Cardiac fibroblast (primary cell): ENCODE data around the gene NMNAT3.
A peak's percentile ranks its signal among the peaks of the same experiment; 100 is the strongest.

Source experiments
- DNase-seq, 2 donors: peaks; one replicate each; pipeline versions ENCODE4 v3.0.0 to v3.0.0-alpha.2; 2010; ENCODE audit warnings: low read depth in 2 of 2
- H3K4me3 ChIP-seq, 2 donors: replicated peaks in 1 of 2; 1 replicate in 1 of 2; 2 replicates in 1 of 2; pipeline ENCODE4 v1.5.1; 2011; ENCODE audit warnings: low read depth in 2 of 2, low read length in 2 of 2, mild to moderate bottlenecking in 2 of 2, moderate library complexity in 1 of 2
- CTCF ChIP-seq: IDR thresholded peaks from one replicate; pipeline ENCODE4 v1.5.1; 2011; ENCODE audit warnings: low read depth, mild to moderate bottlenecking, low read length, inconsistent platforms

NMNAT3 gene

DNA sequence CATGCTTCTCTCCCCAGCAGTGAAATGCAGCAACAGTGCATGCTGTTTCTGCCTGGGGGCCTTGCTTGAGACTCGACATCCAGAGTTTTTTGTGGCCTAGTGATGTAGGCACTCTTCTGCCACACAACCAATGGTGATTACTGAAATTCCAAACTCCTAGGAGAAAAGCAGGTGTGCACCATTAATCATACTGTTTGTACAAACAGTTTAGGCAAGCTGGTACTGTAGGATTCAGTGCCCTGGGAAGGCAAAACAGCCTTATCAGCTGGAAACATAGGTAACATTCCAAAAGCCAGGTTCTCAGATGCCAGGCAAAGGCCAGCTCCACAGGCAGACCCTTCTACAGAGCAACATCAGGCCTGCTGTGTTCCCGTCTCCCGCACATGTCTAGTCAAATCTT, 120.7 kb downstream of the NMNAT3 start:
- TF ChIP-seq CTCF: no peak
- DNase-seq: no peak
- no peak overlapping the region for H3K4me3 ChIP-seq

- peak; percentile 48 to 68 for DNase-seq
- TF ChIP-seq CTCF: no peak
- no peak overlapping the region for H3K4me3 ChIP-seq
These were observed 122.5 kb downstream of the NMNAT3 start for GRCh38 chr3:139555249-139555648.

GRCh38 chr3:139554628-139555027, 123.1 kb downstream of the NMNAT3 start:
- no peak for DNase-seq
- no peak overlapping the region for H3K4me3 ChIP-seq
- no peak for TF ChIP-seq CTCF

- H3K4me3 ChIP-seq: no peak overlapping the region
- no peak for TF ChIP-seq CTCF
- no peak for DNase-seq
These were observed 125.0 kb downstream of the NMNAT3 start for GRCh38 chr3:139552632-139553365.

GRCh38 chr3:139548801-139549200, 129.0 kb downstream of the NMNAT3 start:
- no peak for DNase-seq
- no peak for TF ChIP-seq CTCF
- H3K4me3 ChIP-seq: no peak overlapping the region

DNA sequence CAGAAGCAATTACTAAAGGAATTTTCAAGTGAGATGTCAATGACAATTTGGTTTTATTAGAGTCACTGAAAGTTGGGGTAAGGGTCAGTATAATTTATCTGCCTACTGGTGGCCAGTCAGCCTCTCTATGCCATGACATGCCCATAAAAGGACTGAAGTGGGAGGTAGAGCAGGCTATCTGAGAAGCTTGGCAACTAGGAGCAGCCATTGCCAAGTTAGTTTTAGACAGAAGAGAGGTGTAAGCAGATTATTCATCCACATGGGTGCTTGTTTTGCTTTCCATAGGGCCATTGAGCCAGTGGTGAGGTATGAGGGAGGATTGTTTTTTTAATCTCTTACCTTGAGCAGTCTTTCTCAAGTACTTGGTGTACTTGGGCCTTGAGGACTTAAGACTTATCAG, 130.1 kb downstream of the NMNAT3 start:
- no peak overlapping the region for H3K4me3 ChIP-seq
- no peak for TF ChIP-seq CTCF
- no peak for DNase-seq

DNA sequence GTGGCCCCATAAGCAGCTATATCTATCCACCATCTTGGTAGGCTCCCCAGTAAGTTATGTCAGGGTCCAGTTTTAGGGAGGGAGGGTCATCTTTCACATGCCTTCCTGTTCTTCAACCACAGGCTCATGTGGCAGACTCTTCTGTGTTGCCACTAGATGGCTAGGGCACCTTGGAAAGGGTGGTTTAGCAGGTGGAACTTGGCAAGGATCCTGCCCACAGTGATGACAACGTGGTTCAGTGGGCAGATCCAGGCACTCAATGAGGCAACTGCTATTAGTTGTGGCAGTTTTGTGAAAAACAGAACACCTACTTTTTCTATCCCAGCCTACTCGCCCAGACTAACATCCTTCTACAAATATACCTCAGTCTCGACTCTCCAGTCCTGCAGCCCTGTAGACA, 131.0 kb downstream of the NMNAT3 start:
- TF ChIP-seq CTCF: no peak
- DNase-seq: no peak
- no peak overlapping the region for H3K4me3 ChIP-seq
